ENCODE measurements around the gene PRRC2A.
A peak's percentile ranks its signal among the peaks of the same experiment; 100 is the strongest.

The PRRC2A gene

GRCh38 chr6:31620586-31621319 lies at the start of gene PRRC2A (continued):
- peak; percentile 37; the same call in 1 of the 2 replicates for TF ChIP-seq HIC1 (tag by site-specific recombination; IDR thresholded peaks at IDR 0.05)
- no peak for TF ChIP-seq EGR2 (tag by site-specific recombination; IDR thresholded peaks at IDR 0.05; ENCODE audit: low read depth)
- peak; percentile 83 for TF ChIP-seq ZFP69B (tag by site-specific recombination; IDR thresholded peaks at IDR 0.05)
- TF ChIP-seq ZBTB48 (tag by site-specific recombination; IDR thresholded peaks at IDR 0.05): peak; percentile 69; the same call in 1 of the 2 replicates
- TF ChIP-seq WT1 (tag by site-specific recombination; IDR thresholded peaks at IDR 0.05): peak; percentile 70; the same call in 1 of the 2 replicates
- TF ChIP-seq ZNF362 (tag by site-specific recombination; IDR thresholded peaks at IDR 0.05): no peak; the same call in 1 of the 2 replicates
- no peak for TF ChIP-seq ZNF416 (tag by site-specific recombination; IDR thresholded peaks at IDR 0.05)
- TF ChIP-seq SETDB1 (IDR thresholded peaks at IDR 0.05; ENCODE audit: insufficient read length, low read length): no peak
- 0 out of 2 replicates have a peak, but pooled peaks have one; percentile 35 for TF ChIP-seq ZNF596 (tag by site-specific recombination; IDR thresholded peaks at IDR 0.05)
- TF ChIP-seq ZNF184 (tag by site-specific recombination; IDR thresholded peaks at IDR 0.05): no peak
- peak; percentile 96 for TF ChIP-seq KLF17 (tag by site-specific recombination; IDR thresholded peaks at IDR 0.05)
- peak; percentile 68; the same call in 1 of the 2 replicates for TF ChIP-seq KLF10 (tag by site-specific recombination; IDR thresholded peaks at IDR 0.05)
- TF ChIP-seq ZSCAN30 (tag by site-specific recombination; IDR thresholded peaks at IDR 0.05): peak; percentile 94
- TF ChIP-seq ZNF16 (tag by site-specific recombination; IDR thresholded peaks at IDR 0.05; ENCODE audit: low read depth): no peak
- TF ChIP-seq ZNF664 (tag by site-specific recombination; IDR thresholded peaks at IDR 0.05): no peak
- TF ChIP-seq ZNF701 (tag by site-specific recombination; IDR thresholded peaks at IDR 0.05): no peak
- TF ChIP-seq ZNF488 (tag by site-specific recombination; IDR thresholded peaks at IDR 0.05): peak; percentile 51; the same call in 1 of the 2 replicates
- peak; percentile 87 for TF ChIP-seq ZEB2 (tag by site-specific recombination; IDR thresholded peaks at IDR 0.05)
- peak; percentile 94 for TF ChIP-seq ZBTB8A (tag by site-specific recombination; IDR thresholded peaks at IDR 0.05)
- no peak for TF ChIP-seq MYNN (tag by site-specific recombination; IDR thresholded peaks at IDR 0.05; ENCODE audit: borderline replicate concordance)
- TF ChIP-seq KLF8 (tag by site-specific recombination; IDR thresholded peaks at IDR 0.05): peak; percentile 81; the same call in 1 of the 2 replicates
- no peak for TF ChIP-seq ZBTB49 (tag by site-specific recombination; IDR thresholded peaks at IDR 0.05; ENCODE audit: low read depth)
- TF ChIP-seq ZNF202 (tag by site-specific recombination; IDR thresholded peaks at IDR 0.05; ENCODE audit: borderline replicate concordance): no peak
- TF ChIP-seq ZNF654 (tag by site-specific recombination; IDR thresholded peaks at IDR 0.05; ENCODE audit: low read depth): no peak
- TF ChIP-seq ZIC2 (tag by site-specific recombination; IDR thresholded peaks at IDR 0.05): peak; percentile 68
- no peak for TF ChIP-seq ZNF658 (tag by site-specific recombination; IDR thresholded peaks at IDR 0.05)
- TF ChIP-seq KLF1 (tag by site-specific recombination; IDR thresholded peaks at IDR 0.05): 0 out of 2 replicates have a peak, but pooled peaks have one; percentile 11
- TF ChIP-seq ZBTB17 (tag by site-specific recombination; IDR thresholded peaks at IDR 0.05): no peak
- no peak for TF ChIP-seq RBAK (tag by site-specific recombination; IDR thresholded peaks at IDR 0.05)
- TF ChIP-seq HOXA7 (CRISPR knock-in tag; IDR thresholded peaks at IDR 0.05; ENCODE audit: borderline replicate concordance): no peak
- peak; percentile 97 for TF ChIP-seq ZBTB10 (tag by site-specific recombination; IDR thresholded peaks at IDR 0.05)
